Measurements from ENCODE around the gene CACNA1E.

The CACNA1E gene

DNA sequence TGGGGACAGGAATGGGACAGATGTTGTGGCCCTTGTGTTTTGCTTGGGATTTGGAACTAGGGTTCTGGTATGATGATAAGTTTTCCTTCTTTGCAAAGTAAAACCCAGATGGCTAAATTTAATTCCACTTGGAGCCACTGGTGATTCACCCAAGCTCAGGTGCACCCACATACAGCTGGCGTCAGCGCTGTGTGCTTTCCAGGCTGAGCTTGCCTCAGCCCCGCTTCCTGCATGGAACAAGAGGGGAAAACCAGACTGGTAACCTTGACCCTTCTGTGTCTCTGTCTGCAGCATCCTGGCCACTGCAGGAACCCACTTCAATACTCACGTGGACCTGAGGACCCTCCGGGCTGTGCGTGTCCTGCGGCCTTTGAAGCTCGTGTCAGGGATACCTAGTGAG lies 94.2 kb downstream of the CACNA1E start:
- no peak overlapping the region for H3K27ac Mint-ChIP-seq (ENCODE audit: low read depth)
- no peaks in the 10 kb centered on the region for H3K36me3 Mint-ChIP-seq (ENCODE audit: insufficient read depth)
- H3K4me1 Mint-ChIP-seq: no peaks in the 10 kb centered on the region
- no peak for DNase-seq (ENCODE audit: low spot score in 2 of 2)
- no peak for ATAC-seq (replicated peaks; ENCODE audit: extremely low read depth, poor library complexity, severe bottlenecking)
- H3K4me3 Mint-ChIP-seq: no peak overlapping the region
- H3K27me3 Mint-ChIP-seq: peaks cover 37% of the 10 kb centered on the region
- H3K9me3 Mint-ChIP-seq: no peaks in the 10 kb centered on the region

GRCh38 chr1:181583598-181583997 lies 100.3 kb downstream of the CACNA1E start:
- no peak for ATAC-seq (replicated peaks; ENCODE audit: extremely low read depth, poor library complexity, severe bottlenecking)
- no peaks in the 10 kb centered on the region for H3K36me3 Mint-ChIP-seq (ENCODE audit: insufficient read depth)
- no peak for DNase-seq (ENCODE audit: low spot score in 2 of 2)
- H3K27ac Mint-ChIP-seq (ENCODE audit: low read depth): no peak overlapping the region
- H3K9me3 Mint-ChIP-seq: no peaks in the 10 kb centered on the region
- H3K4me1 Mint-ChIP-seq: no peaks in the 10 kb centered on the region
- no peak overlapping the region for H3K4me3 Mint-ChIP-seq
- peaks cover 24% of the 10 kb centered on the region for H3K27me3 Mint-ChIP-seq

GRCh38 chr1:181587870-181588438 lies 104.6 kb downstream of the CACNA1E start:
- no peak for ATAC-seq (replicated peaks; ENCODE audit: extremely low read depth, poor library complexity, severe bottlenecking)
- Mint-ChIP-seq H3K27me3 (peaks cover 12% of the 10 kb centered on the region), H3K9me3 (no peaks in the 10 kb centered on the region), H3K4me3 (no peak overlapping the region), H3K36me3 (ENCODE audit: insufficient read depth) (no peaks in the 10 kb centered on the region), H3K4me1 (no peaks in the 10 kb centered on the region), H3K27ac (ENCODE audit: low read depth) (no peak overlapping the region)
- no peak for DNase-seq (ENCODE audit: low spot score in 2 of 2)

- ATAC-seq (replicated peaks; ENCODE audit: extremely low read depth, poor library complexity, severe bottlenecking): no peak
These were observed 105.3 kb downstream of the CACNA1E start for GRCh38 chr1:181588631-181589030.

GRCh38 chr1:181592255-181592859 lies 109.0 kb downstream of the CACNA1E start:
- no peak for ATAC-seq (replicated peaks; ENCODE audit: extremely low read depth, poor library complexity, severe bottlenecking)
- peaks cover 24% of the 10 kb centered on the region for H3K27me3 Mint-ChIP-seq
- H3K9me3 Mint-ChIP-seq: no peaks in the 10 kb centered on the region
- no peaks in the 10 kb centered on the region for H3K4me1 Mint-ChIP-seq
- no peak overlapping the region for H3K27ac Mint-ChIP-seq (ENCODE audit: low read depth)
- DNase-seq (ENCODE audit: low spot score in 2 of 2): no peak
- H3K36me3 Mint-ChIP-seq (ENCODE audit: insufficient read depth): no peaks in the 10 kb centered on the region
- no peak overlapping the region for H3K4me3 Mint-ChIP-seq

More at GRCh38 chr1:181588631-181589030, 105.3 kb downstream of the CACNA1E start:
- Mint-ChIP-seq H3K36me3 (ENCODE audit: insufficient read depth) (no peaks in the 10 kb centered on the region), H3K27ac (ENCODE audit: low read depth) (no peak overlapping the region), H3K27me3 (peaks cover 15% of the 10 kb centered on the region), H3K4me1 (no peaks in the 10 kb centered on the region), H3K9me3 (no peaks in the 10 kb centered on the region), H3K4me3 (no peak overlapping the region)
- DNase-seq (ENCODE audit: low spot score in 2 of 2): no peak

DNA sequence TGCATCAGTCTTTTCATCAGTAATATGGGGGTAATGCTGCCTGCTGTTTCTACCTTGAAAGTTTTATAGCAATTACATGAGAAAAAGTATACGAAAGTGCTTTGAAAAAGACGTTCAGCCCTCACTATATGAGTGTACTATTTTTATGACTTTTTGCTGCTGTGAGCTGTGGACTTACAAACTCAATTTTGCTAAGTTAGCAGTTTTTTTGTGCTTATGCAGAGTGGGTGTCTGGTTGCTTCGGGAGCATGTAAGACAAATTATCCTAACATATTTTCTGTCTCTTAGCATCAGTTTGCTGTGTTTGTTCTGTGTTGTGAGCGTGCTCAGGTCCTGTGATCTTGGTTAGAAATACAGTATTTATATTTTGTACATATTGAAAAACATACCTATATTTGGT lies 109.7 kb downstream of the CACNA1E start:
- Mint-ChIP-seq H3K4me3 (no peak overlapping the region), H3K27me3 (peaks cover 24% of the 10 kb centered on the region), H3K36me3 (ENCODE audit: insufficient read depth) (no peaks in the 10 kb centered on the region), H3K9me3 (no peaks in the 10 kb centered on the region), H3K27ac (ENCODE audit: low read depth) (no peak overlapping the region), H3K4me1 (no peaks in the 10 kb centered on the region)
- ATAC-seq (replicated peaks; ENCODE audit: extremely low read depth, poor library complexity, severe bottlenecking): no peak
- no peak for DNase-seq (ENCODE audit: low spot score in 2 of 2)

DNA sequence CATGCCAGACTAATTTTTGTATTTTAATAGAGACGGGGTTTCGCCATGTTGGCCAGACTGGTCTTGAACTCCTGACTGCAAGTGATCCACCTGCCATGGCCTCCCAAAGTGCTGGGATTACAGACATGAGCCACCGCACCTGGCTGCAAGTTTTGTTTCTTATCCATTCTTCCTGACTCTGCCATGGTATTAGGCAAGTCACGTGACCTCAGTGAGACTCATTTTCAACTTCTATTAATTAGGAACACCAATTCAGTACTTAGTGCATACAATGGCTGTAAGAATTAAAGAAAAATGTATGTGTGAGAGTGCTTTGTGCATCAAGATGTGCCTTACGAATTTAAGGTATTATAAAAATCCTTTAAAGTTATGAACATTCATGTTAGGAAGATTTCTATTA lies 111.2 kb downstream of the CACNA1E start:
- Mint-ChIP-seq H3K27ac (ENCODE audit: low read depth) (no peak overlapping the region), H3K36me3 (ENCODE audit: insufficient read depth) (no peaks in the 10 kb centered on the region), H3K27me3 (peaks cover 28% of the 10 kb centered on the region), H3K9me3 (no peaks in the 10 kb centered on the region), H3K4me1 (no peaks in the 10 kb centered on the region), H3K4me3 (no peak overlapping the region)
- DNase-seq (ENCODE audit: low spot score in 2 of 2) (no peak), ATAC-seq (replicated peaks; ENCODE audit: extremely low read depth, poor library complexity, severe bottlenecking) (no peak)

GRCh38 chr1:181595234-181595633 lies 111.9 kb downstream of the CACNA1E start:
- H3K4me1 Mint-ChIP-seq: no peaks in the 10 kb centered on the region
- H3K4me3 Mint-ChIP-seq: no peak overlapping the region
- DNase-seq (ENCODE audit: low spot score in 2 of 2) (no peak), ATAC-seq (replicated peaks; ENCODE audit: extremely low read depth, poor library complexity, severe bottlenecking) (no peak)
- H3K27me3 Mint-ChIP-seq: peaks cover 35% of the 10 kb centered on the region
- H3K27ac Mint-ChIP-seq (ENCODE audit: low read depth): no peak overlapping the region
- H3K36me3 Mint-ChIP-seq (ENCODE audit: insufficient read depth): no peaks in the 10 kb centered on the region
- no peaks in the 10 kb centered on the region for H3K9me3 Mint-ChIP-seq

DNA sequence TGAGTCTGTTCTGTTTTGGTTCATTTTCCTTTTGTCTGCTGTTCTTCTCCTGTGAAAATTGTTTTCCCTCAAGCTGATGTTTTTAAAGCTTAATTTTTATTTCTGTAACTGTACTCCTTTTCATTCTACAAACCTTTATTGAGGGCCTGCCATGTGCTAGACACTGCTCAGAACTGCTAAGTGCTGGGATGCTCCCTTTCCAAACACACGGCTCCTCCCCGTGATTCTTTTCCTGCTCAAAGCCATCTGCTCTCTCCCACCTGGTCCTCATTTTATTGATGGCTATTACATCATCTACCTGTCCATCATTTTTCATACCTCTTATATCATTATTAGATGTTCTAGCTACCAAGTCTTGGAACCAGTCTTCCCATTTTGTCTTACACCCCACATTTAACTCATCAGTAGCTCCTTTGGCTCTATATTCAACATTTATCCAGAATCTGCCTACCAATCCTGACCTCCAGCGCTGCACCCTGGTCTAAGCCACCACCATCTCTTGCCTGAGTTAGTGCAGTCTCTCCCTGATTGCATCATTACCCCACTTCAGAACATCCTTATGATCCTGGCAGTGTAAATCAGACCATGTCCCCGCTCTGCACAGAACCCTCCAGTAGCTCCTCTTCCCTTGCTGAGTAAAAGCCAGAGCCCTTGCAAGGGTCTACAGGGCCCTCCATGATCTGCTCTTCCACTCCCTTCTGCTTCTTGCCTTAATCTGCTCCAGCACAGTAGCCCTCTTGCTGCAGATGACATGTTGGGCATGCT lies 118.1 kb downstream of the CACNA1E start:
- no peak for DNase-seq (ENCODE audit: low spot score in 2 of 2)
- H3K36me3 Mint-ChIP-seq (ENCODE audit: insufficient read depth): no peaks in the 10 kb centered on the region
- no peak overlapping the region for H3K27ac Mint-ChIP-seq (ENCODE audit: low read depth)
- peaks cover 10% of the 10 kb centered on the region for H3K9me3 Mint-ChIP-seq
- H3K4me1 Mint-ChIP-seq: no peaks in the 10 kb centered on the region
- no peak for ATAC-seq (replicated peaks; ENCODE audit: extremely low read depth, poor library complexity, severe bottlenecking)
- H3K4me3 Mint-ChIP-seq: no peak overlapping the region
- peaks cover 50% of the 10 kb centered on the region for H3K27me3 Mint-ChIP-seq

DNA sequence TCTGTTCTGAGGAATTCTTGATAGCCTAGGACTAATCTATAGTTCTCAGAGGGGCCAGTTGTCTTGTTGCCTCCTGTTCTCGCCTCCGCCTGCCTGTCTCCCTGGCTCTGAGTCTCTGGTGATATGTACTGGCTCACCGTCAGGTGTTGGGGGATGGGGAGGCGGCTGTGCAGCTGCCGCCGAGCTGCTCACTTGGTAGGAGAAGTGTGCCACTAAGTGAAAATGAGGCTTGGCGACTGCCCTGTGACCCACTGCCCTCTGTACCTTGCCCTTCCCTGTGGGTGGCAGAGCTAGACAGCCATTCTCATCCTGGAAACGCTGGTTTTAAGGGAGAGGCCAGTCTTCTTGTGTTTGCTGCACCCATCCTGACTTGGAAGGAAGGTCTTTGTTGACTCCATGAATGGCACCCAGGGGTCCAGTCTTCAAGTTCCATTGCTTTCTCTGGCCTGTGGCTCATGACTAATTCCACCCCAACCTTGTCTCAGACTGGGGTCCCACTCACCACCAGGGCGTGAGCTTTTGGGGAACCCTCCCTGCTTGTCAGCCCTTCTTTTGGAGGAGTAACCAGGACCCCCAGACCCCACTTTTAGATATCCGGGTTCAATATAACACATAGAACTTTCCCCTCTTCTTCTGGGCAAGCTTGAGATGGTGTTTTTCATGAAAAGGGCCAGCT lies 120.6 kb downstream of the CACNA1E start:
- no peaks in the 10 kb centered on the region for H3K36me3 Mint-ChIP-seq (ENCODE audit: insufficient read depth)
- H3K4me1 Mint-ChIP-seq: no peaks in the 10 kb centered on the region
- H3K9me3 Mint-ChIP-seq: peaks cover 15% of the 10 kb centered on the region
- H3K27ac Mint-ChIP-seq (ENCODE audit: low read depth): no peak overlapping the region
- ATAC-seq (replicated peaks; ENCODE audit: extremely low read depth, poor library complexity, severe bottlenecking) (no peak), DNase-seq (ENCODE audit: low spot score in 2 of 2) (no peak)
- H3K27me3 Mint-ChIP-seq: peaks cover 65% of the 10 kb centered on the region
- H3K4me3 Mint-ChIP-seq: no peak overlapping the region

- H3K4me3 Mint-ChIP-seq: no peak overlapping the region
- H3K27ac Mint-ChIP-seq (ENCODE audit: low read depth): no peak overlapping the region
- no peaks in the 10 kb centered on the region for H3K36me3 Mint-ChIP-seq (ENCODE audit: insufficient read depth)
- H3K27me3 Mint-ChIP-seq: peaks cover 60% of the 10 kb centered on the region
- ATAC-seq (replicated peaks; ENCODE audit: extremely low read depth, poor library complexity, severe bottlenecking) (no peak), DNase-seq (ENCODE audit: low spot score in 2 of 2) (no peak)
- no peaks in the 10 kb centered on the region for H3K4me1 Mint-ChIP-seq
- H3K9me3 Mint-ChIP-seq: peaks cover 15% of the 10 kb centered on the region
These were observed 121.3 kb downstream of the CACNA1E start for GRCh38 chr1:181604482-181605249.

DNA sequence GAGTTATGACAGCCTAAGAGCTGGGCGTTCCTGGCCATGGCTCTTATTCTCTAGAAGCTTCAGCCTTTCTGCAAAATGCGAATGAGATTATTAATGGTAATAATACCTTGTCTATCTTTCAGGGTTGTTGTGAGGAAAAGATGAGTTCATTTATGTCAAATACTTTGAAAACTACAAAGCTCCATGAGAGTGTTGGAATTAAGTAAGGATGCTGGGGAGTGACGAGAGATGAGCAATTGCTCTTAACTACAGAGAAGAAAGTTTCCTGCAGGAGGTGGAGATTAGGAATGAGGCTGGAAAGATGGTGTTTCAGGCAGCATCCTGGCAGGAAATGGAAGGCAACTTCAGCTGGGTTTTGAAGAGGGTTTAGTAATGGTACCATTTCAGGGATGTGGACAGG lies 124.2 kb downstream of the CACNA1E start:
- Mint-ChIP-seq H3K36me3 (ENCODE audit: insufficient read depth) (no peaks in the 10 kb centered on the region), H3K9me3 (peaks cover 10% of the 10 kb centered on the region), H3K4me3 (no peak overlapping the region), H3K27me3 (peaks cover 34% of the 10 kb centered on the region), H3K4me1 (no peaks in the 10 kb centered on the region), H3K27ac (ENCODE audit: low read depth) (no peak overlapping the region)
- ATAC-seq (replicated peaks; ENCODE audit: extremely low read depth, poor library complexity, severe bottlenecking) (no peak), DNase-seq (ENCODE audit: low spot score in 2 of 2) (no peak)
